Chondrocyte (in vitro differentiated cells): ENCODE data around the gene GALNT13. TPM values are rescaled to one million over a fixed set of nuclear protein-coding genes. Genes with fewer than 3 reads are reported as not detected.

Source experiments
- DNase-seq: peaks from one replicate; pipeline ENCODE4 v3.0.0; 2021; ENCODE audit warnings: mixed read lengths, low spot score
- H3K27ac Mint-ChIP-seq: one replicate; pipeline ENCODE4 v1.8.0; 2021; ENCODE audit warnings: mild to moderate bottlenecking, moderate library complexity, mixed read lengths; ENCODE audit not compliant: unreplicated experiment
- H3K27me3 Mint-ChIP-seq: 2 replicates; pipeline ENCODE4 v1.8.0; 2021; ENCODE audit warnings: low read depth, mixed read lengths
- H3K36me3 Mint-ChIP-seq: 2 replicates; pipeline ENCODE4 v1.8.0; 2021; ENCODE audit warnings: low read depth, mixed read lengths
- H3K4me1 Mint-ChIP-seq: 2 replicates; pipeline ENCODE4 v1.8.0; 2021; ENCODE audit warnings: low read depth, mild to moderate bottlenecking, mixed read lengths
- H3K4me3 Mint-ChIP-seq: one replicate; pipeline ENCODE4 v1.8.0; 2021; ENCODE audit warnings: mild to moderate bottlenecking, moderate library complexity, mixed read lengths; ENCODE audit not compliant: unreplicated experiment
- H3K9me3 Mint-ChIP-seq: 2 replicates; pipeline ENCODE4 v1.8.0; 2021; ENCODE audit warnings: low read depth, mixed read lengths
- total RNA-seq: library from RNA; stranded (reverse); gene quantifications from 3 replicates; pipeline ENCODE4 v1.2.1, GENCODE V29; 2021
- TF ChIP-seq, protein P1 (sequence below): fragments of 200-600 bp; sonication (generic); IDR thresholded peaks from 2 replicates; pipeline ENCODE4 v1.5.0; 2021; ENCODE audit warnings: antibody characterized with exemption, mild to moderate bottlenecking, moderate library complexity

Gene GALNT13
- total RNA-seq, 1 donor from 2014 or later = not detected

DNA sequence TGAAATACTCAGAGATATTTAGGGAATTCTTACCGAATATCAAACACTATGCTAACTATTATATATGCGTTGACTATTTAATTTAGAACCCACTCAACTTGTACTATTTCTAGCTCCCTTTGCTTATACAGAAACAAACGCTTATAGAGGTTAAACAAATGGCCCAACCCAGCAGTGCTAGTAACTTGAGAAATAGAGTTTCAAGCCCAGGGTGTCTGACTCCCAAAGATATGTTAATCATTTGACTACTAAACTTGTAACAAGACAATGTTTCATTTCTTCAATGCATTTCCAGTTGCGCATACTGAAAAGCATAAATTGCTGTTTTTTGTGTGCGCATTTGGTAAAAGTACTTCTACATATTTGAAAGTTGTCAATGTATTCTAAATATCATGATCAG, 310.3 kb downstream of the GALNT13 start:
- H3K27ac Mint-ChIP-seq = no peak overlapping the region
- DNase-seq = no peak

DNA sequence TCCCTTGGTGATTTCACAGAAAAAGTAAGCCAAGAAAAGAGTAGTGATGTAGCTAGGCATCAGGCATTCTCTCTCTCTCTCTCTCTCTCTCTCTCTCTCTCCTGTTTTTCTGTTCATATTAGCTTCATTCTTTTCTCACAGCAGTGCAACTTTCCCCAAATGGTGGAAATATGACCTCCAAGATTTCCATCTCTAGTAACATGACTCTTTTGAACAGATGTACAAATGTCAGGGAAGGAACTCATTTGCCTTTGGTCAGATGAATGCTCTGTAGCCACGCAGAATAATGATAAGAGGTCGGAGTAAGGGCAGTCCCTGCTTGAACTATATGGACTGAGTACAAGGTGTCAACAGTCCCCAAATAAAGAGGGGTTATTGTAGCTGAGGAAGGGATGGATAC, 316.2 kb downstream of the GALNT13 start:
- Mint-ChIP-seq H3K4me1 (no peaks in the 10 kb centered on the region), H3K9me3 (peaks cover 19% of the 10 kb centered on the region), H3K27ac (no peak overlapping the region), H3K27me3 (no peaks in the 10 kb centered on the region), H3K36me3 (peaks cover 3% of the 10 kb centered on the region), H3K4me3 (no peak overlapping the region)
- TF ChIP-seq, protein P1, sequence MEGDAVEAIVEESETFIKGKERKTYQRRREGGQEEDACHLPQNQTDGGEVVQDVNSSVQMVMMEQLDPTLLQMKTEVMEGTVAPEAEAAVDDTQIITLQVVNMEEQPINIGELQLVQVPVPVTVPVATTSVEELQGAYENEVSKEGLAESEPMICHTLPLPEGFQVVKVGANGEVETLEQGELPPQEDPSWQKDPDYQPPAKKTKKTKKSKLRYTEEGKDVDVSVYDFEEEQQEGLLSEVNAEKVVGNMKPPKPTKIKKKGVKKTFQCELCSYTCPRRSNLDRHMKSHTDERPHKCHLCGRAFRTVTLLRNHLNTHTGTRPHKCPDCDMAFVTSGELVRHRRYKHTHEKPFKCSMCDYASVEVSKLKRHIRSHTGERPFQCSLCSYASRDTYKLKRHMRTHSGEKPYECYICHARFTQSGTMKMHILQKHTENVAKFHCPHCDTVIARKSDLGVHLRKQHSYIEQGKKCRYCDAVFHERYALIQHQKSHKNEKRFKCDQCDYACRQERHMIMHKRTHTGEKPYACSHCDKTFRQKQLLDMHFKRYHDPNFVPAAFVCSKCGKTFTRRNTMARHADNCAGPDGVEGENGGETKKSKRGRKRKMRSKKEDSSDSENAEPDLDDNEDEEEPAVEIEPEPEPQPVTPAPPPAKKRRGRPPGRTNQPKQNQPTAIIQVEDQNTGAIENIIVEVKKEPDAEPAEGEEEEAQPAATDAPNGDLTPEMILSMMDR = no peak
- DNase-seq = no peak

More for the DNA sequence above, 310.3 kb downstream of the GALNT13 start:
- TF ChIP-seq, protein P1 = no peak
- no peaks in the 10 kb centered on the region for H3K4me1 Mint-ChIP-seq
- no peaks in the 10 kb centered on the region for H3K27me3 Mint-ChIP-seq
- peaks cover 17% of the 10 kb centered on the region for H3K9me3 Mint-ChIP-seq
- no peak overlapping the region for H3K4me3 Mint-ChIP-seq
- peaks cover 1% of the 10 kb centered on the region for H3K36me3 Mint-ChIP-seq

DNA sequence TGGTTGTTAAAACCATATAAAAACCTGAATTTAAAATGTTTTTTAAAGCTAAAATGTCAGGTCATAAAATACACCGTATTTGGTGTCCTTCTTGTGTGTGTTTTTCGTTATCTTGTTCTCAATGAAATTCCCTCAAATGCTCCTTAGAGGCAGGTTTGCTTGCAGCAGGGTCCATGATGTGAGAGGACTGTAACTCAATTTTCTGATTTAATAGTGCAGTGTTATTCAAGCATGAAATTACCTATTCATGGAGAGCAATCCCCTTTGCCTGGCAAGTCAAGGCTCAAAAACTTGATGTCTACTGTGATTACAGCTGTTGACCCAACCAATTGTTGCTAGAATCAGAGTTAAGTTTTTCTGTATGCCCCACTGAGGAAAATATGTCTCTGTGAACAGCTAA, 318.2 kb downstream of the GALNT13 start:
- Mint-ChIP-seq H3K4me1 (no peaks in the 10 kb centered on the region), H3K4me3 (no peak overlapping the region), H3K27ac (no peak overlapping the region), H3K36me3 (peaks cover 2% of the 10 kb centered on the region), H3K27me3 (no peaks in the 10 kb centered on the region), H3K9me3 (peaks cover 13% of the 10 kb centered on the region)
- TF ChIP-seq, protein P1 = no peak
- DNase-seq = no peak

DNA sequence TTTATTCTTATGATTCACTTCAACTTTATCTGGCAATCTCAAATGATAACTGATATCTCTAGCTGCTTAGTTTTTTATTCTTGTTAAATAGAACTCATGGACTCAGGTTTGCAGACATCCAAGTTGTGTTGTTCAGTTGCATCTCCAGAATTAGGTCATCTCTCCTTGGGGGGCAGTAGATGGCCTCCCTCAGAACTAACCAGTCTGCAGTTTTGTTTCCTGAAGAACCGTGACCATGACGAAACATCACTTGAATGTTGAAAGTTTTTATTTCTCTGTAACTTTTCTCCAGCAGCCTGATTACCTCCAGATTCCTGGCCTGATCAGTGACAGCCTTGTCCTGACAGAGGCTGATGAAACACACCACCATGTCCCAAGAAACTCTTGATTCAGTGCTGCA, 321.5 kb downstream of the GALNT13 start:
- no peak for DNase-seq
- Mint-ChIP-seq H3K27ac (no peak overlapping the region), H3K36me3 (no peaks in the 10 kb centered on the region), H3K27me3 (no peaks in the 10 kb centered on the region), H3K4me3 (no peak overlapping the region), H3K9me3 (no peaks in the 10 kb centered on the region), H3K4me1 (no peaks in the 10 kb centered on the region)
- TF ChIP-seq, protein P1 = no peak

DNA sequence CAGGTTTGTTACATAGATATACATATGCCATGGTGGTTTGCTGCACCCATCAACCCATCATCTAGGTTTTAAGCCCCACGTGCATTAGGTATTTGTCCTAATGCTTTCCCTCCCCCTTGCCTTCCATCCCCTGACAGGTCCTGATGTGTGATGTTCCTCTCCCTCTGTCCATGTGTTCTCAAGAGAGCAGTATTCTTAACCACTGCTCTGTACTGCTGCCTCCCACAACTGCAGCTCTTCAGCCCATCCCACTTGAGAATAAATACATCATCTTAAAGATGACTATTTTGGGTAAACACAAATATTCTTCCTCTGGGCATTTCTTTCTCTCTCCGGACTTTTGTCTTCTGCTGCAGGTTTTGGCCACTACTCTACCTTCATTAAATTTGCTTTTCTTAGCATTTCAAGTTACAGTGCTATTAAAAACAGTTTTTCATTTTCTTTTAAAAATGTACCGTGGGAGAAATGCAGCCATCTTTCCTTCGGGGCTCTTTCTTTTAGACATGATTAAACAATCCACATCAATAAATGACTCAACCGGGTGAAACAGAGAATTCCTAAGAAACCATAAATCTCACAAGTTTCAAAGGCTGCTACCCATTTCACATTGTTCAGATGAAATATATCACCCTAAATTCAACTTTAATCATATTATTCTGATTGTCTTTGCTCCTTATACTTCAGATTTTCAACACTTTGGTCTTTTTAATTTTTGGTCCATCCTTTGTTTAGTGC, 323.4 kb downstream of the GALNT13 start:
- H3K4me1 Mint-ChIP-seq = no peaks in the 10 kb centered on the region
- no peaks in the 10 kb centered on the region for H3K36me3 Mint-ChIP-seq
- DNase-seq = no peak
- TF ChIP-seq, protein P1 = no peak
- no peaks in the 10 kb centered on the region for H3K27me3 Mint-ChIP-seq
- H3K27ac Mint-ChIP-seq = no peak overlapping the region
- H3K4me3 Mint-ChIP-seq = no peak overlapping the region
- H3K9me3 Mint-ChIP-seq = no peaks in the 10 kb centered on the region
